Astrocyte of the hippocampus (primary cell): ENCODE measurements around the gene GDF2.

Source experiments
- DNase-seq: peaks from one replicate; pipeline ENCODE4 v3.0.0; 2011; ENCODE audit warnings: low read depth, low spot score

The GDF2 gene

GRCh38 chr10:47332946-47333345 is 10.7 kb downstream of the GDF2 start:
- DNase-seq, result no peak

GRCh38 chr10:47333532-47333931 is 11.3 kb downstream of the GDF2 start:
- DNase-seq, result no peak

DNA sequence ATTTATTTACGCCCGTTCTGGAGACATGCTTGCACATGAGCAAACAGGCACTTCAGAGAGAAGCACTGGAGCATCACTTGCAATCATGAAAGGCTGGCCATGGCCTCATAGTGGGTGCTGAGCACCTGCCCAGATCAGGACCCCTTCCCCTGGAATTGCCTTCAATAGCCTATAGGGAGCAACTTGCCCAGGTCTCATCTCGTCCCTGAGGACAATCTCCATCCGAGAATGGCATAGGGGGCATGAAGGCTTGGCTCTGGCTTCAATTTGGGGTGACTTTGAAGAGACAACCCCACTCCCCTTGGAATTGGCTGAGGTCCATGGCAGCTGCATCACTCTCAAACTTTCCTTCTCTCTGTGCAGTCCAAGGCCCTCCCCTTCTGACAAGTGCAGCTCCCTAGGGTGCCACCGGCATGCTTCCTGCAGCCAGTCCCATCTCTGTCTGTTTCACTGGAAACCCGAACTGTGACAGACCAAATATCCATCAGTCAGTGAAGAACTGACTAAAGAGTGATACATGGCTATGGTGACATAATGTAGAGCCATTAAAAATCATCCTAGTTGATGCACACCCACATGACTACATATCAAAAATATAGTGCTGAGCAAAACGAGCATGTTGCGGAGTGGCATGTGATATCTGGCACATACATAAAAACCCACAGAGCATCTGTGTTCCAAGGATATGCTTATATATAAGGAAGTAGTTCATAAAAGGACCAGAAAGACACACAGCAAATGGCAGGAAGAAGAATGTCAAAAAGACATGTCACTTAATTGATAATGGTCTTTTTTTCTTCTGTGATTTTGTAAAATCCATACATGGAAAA is 12.4 kb downstream of the GDF2 start:
- DNase-seq, result no peak

DNA sequence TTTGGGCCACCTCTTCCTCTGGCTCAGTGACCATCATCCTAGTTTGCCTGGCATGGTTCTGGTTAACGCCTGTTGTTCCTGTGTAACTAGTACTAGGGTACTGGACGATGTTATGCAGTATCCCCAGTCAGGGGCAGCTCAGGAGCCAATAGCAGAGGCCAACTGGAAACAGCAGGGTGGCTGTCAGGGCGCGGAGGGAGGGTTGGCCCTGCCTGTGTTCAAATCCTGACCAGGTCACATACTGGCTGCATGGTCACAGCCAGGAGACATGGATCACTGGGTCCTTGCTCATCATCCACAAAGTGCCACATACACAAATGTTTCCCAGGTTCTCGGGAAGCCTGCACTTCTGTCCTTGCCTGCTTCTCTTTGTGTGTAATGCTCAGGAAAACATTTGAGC is 13.7 kb downstream of the GDF2 start:
- DNase-seq, result no peak

- DNase-seq, result peak; percentile 23
Measured at GRCh38 chr10:47336387-47337134, 14.3 kb downstream of the GDF2 start.

- no peak for DNase-seq
Measured at GRCh38 chr10:47337310-47337709, 15.1 kb downstream of the GDF2 start.

DNA sequence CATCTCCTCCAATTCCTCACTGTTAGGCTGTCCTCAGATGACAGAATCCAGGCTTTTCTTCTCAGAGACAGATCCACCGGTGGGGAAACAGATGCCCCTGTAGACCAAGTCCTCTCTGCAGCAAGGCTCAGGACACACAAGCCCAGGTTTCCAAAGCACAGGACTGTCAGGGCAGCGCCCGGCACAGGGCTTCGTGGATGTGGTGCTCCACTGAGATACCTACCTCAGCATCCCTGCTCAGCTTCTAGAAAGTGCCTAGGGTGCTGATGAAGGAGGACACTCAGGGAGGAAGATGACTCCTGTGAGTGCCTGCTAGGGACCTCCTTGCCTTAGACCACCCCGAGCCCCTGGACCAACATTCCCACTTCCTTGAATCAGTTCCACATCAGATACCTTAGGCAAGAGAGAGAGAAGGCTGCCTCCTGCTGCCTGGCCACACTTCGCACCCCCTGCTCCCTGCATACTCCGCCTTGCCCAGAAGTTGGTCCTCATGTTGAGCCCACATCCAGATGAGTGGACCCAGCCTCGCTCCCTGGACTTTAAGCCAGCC is 17.0 kb downstream of the GDF2 start:
- DNase-seq, result no peak

GRCh38 chr10:47339759-47340607 is 17.7 kb downstream of the GDF2 start:
- no peak for DNase-seq

- DNase-seq, result peak; percentile 69
Measured at GRCh38 chr10:47340608-47341170, 18.4 kb downstream of the GDF2 start.

- no peak for DNase-seq
Measured at GRCh38 chr10:47344996-47345870, 23.0 kb downstream of the GDF2 start.

- no peak for DNase-seq
Measured at GRCh38 chr10:47346581-47347302, 24.5 kb downstream of the GDF2 start.

- DNase-seq, result no peak
Measured at GRCh38 chr10:47347303-47347675, 25.0 kb downstream of the GDF2 start.

DNA sequence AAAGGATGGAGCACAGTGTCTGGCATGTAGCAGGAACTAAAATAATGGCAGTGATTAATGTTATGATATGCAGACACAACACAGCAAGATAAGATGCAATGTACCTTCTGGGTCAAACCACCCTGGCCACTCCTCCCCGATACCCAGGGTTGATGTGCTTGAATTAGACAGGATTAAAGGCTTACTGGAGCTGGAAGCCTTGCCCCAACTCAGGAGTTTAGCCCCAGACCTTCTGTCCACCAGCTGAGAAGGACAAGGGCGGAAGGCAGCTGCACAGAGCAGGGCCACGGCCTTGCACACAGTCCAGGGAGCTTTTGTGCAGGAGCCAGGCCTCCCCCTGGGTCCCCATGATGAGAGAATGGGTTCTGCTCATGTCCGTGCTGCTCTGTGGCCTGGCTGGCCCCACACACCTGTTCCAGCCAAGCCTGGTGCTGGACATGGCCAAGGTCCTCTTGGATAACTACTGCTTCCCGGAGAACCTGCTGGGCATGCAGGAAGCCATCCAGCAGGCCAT is 25.9 kb downstream of the GDF2 start, which contains the start of gene RBP3:
Gene RBP3 (plus strand): TSS at position 226 of the 514 bp plus-strand sequence. CDS start 122 bp downstream, at position 348.
- no peak for DNase-seq

DNA sequence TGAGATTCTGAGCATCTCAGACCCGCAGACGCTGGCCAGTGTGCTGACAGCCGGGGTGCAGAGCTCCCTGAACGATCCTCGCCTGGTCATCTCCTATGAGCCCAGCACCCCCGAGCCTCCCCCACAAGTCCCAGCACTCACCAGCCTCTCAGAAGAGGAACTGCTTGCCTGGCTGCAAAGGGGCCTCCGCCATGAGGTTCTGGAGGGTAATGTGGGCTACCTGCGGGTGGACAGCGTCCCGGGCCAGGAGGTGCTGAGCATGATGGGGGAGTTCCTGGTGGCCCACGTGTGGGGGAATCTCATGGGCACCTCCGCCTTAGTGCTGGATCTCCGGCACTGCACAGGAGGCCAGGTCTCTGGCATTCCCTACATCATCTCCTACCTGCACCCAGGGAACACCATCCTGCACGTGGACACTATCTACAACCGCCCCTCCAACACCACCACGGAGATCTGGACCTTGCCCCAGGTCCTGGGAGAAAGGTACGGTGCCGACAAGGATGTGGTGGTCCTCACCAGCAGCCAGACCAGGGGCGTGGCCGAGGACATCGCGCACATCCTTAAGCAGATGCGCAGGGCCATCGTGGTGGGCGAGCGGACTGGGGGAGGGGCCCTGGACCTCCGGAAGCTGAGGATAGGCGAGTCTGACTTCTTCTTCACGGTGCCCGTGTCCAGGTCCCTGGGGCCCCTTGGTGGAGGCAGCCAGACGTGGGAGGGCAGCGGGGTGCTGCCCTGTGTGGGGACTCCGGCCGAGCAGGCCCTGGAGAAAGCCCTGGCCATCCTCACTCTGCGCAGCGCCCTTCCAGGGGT is 26.6 kb downstream of the GDF2 start:
- DNase-seq, result no peak

GRCh38 chr10:47349516-47349915 is 27.3 kb downstream of the GDF2 start:
- no peak for DNase-seq

GRCh38 chr10:47349941-47350371 is 27.7 kb downstream of the GDF2 start:
- no peak for DNase-seq

DNA sequence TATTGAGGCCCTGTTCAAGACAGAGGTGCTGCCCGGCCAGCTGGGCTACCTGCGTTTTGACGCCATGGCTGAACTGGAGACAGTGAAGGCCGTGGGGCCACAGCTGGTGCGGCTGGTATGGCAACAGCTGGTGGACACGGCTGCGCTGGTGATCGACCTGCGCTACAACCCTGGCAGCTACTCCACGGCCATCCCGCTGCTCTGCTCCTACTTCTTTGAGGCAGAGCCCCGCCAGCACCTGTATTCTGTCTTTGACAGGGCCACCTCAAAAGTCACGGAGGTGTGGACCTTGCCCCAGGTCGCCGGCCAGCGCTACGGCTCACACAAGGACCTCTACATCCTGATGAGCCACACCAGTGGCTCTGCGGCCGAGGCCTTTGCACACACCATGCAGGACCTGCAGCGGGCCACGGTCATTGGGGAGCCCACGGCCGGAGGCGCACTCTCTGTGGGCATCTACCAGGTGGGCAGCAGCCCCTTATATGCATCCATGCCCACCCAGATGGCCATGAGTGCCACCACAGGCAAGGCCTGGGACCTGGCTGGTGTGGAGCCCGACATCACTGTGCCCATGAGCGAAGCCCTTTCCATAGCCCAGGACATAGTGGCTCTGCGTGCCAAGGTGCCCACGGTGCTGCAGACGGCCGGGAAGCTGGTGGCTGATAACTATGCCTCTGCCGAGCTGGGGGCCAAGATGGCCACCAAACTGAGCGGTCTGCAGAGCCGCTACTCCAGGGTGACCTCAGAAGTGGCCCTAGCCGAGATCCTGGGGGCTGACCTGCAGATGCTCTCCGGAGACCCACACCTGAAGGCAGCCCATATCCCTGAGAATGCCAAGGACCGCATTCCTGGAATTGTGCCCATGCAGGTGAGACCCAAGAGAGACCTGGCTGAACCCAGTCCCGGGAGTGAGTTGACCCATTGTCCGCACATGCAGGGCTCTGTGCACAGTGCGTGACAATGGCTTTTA is 28.7 kb downstream of the GDF2 start:
- DNase-seq, result no peak
